Hepatocyte (in vitro differentiated cells): ENCODE measurements around the gene ALG12. TPM values are rescaled to one million over a fixed set of nuclear protein-coding genes. Genes with fewer than 3 reads are reported as not detected.

Experiments
- DNase-seq: peaks from one replicate; pipeline ENCODE4 v3.0.0-alpha.2; 2016; ENCODE audit warnings: low spot score
- H2AFZ ChIP-seq: fragments of 200-600 bp; sonication (generic); 2 replicates; pipeline ENCODE4 v1.6.0; 2016; ENCODE audit warnings: antibody characterized with exemption, mild to moderate bottlenecking
- H3K27ac ChIP-seq: fragments of 200-600 bp; sonication (generic); 2 replicates; pipeline ENCODE4 v1.5.1; 2016; ENCODE audit warnings: mild to moderate bottlenecking
- H3K27me3 ChIP-seq: fragments of 200-600 bp; sonication (generic); 2 replicates; pipeline ENCODE4 v1.6.1; 2016
- H3K36me3 ChIP-seq: fragments of 200-600 bp; sonication (generic); replicated peaks from 2 replicates; pipeline ENCODE4 v1.5.1; 2016; ENCODE audit warnings: low read depth; ENCODE audit not compliant: insufficient read depth
- H3K4me1 ChIP-seq: fragments of 200-600 bp; sonication (generic); 2 replicates; pipeline ENCODE4 v1.5.1; 2016; ENCODE audit warnings: mild to moderate bottlenecking, moderate library complexity; ENCODE audit not compliant: insufficient read depth
- H3K4me2 ChIP-seq: fragments of 200-600 bp; sonication (generic); 2 replicates; pipeline ENCODE4 v1.6.0; 2016
- H3K4me3 ChIP-seq: fragments of 200-600 bp; sonication (generic); 2 replicates; pipeline ENCODE4 v1.5.1; 2016; ENCODE audit warnings: mild to moderate bottlenecking
- H3K79me2 ChIP-seq: fragments of 200-600 bp; sonication (generic); 2 replicates; pipeline ENCODE4 v1.6.0; 2017; ENCODE audit warnings: mild to moderate bottlenecking
- H3K9me2 ChIP-seq: fragments of 200-600 bp; sonication (generic); replicated peaks from 2 replicates; pipeline ENCODE4 v1.6.0; 2017; ENCODE audit warnings: mild to moderate bottlenecking; ENCODE audit not compliant: insufficient read depth
- H3K9me3 ChIP-seq: fragments of 200-600 bp; sonication (generic); 2 replicates; pipeline ENCODE4 v1.5.1; 2016; ENCODE audit warnings: low read depth, mild to moderate bottlenecking
- H4K20me1 ChIP-seq: fragments of 200-600 bp; sonication (generic); 2 replicates; pipeline ENCODE4 v1.6.0; 2016; ENCODE audit warnings: mild to moderate bottlenecking; ENCODE audit not compliant: insufficient read depth, poor library complexity, severe bottlenecking
- EZH2 ChIP-seq: fragments of 200-600 bp; sonication (generic); IDR thresholded peaks from 2 replicates; pipeline ENCODE4 v1.6.1; 2016; ENCODE audit warnings: antibody characterized with exemption, mild to moderate bottlenecking, borderline replicate concordance
- EZH2phosphoT487 ChIP-seq: fragments of 200-600 bp; sonication (generic); IDR thresholded peaks from one replicate; pipeline ENCODE4 v1.6.1; 2018; ENCODE audit warnings: antibody characterized with exemption, mild to moderate bottlenecking, low read depth, moderate library complexity; ENCODE audit not compliant: unreplicated experiment, severe bottlenecking
- WGBS: methylation state at CpG from one replicate; pipeline ENCODE4 v1.1.6; 2016; ENCODE audit warnings: low lambda C conversion rate; ENCODE audit errors: missing lambda C conversion rate; 5-methylcytosine and 5-hydroxymethylcytosine counted together
- polyA plus RNA-seq: library from polyadenylated mRNA; unstranded; fragments of >200 nt; fragmentation: Nextera tagmentation; extraction: Ambion mirVana; gene quantifications from 2 replicates; pipeline ENCODE4 v1.2.1, GENCODE V29; 2016
- total RNA-seq: library from RNA; depleted of rRNA; stranded (reverse); fragments of >200 nt; gene quantifications from 2 replicates; pipeline ENCODE4 v1.2.3, GENCODE V29; 2014
- TF ChIP-seq, protein P1 (sequence below): fragments of 200-600 bp; sonication (generic); IDR thresholded peaks from 2 replicates; pipeline ENCODE4 v1.5.1; 2016; ENCODE audit warnings: antibody characterized with exemption, mild to moderate bottlenecking; ENCODE audit not compliant: poor library complexity

The ALG12 gene
- total and polyA plus RNA-seq, 2 experiments from 2014 or later: 30.8 to 69.6 TPM

DNA sequence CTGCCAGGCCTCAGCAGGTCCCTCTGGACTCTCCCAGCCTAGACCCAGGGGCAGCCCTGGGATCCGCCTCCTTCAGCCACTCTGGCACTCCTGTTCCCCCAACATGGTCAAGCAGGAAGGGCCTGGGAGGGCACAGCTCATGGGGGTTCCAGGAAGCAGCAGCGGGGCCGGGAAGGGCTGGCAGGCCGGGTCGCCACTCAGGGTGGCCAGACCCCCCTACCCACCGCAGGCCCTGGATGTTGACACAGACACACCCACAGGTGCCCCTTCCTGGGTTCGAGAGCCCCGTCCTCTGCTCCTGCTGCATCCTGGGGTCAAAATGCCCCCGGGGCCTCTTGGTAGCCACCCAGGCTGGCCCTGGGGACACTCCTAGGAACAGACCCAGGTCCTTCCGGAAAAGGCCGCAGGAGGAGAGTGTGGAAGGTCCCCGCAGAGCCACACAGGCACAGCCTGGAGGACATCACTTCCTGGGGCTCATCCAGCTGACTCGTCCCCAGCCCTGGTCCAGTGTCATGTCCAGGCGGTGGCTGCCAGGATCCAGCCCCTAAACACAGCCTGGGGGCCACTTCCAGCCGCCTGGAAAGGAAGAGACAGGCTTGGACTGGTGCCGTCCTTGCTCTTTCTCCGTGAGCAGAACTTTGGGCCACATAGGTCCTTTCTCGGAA lies 35.6 kb upstream of the ALG12 start:
- WGBS: 85% methylated on average over 18 of the region's 18 CpGs
- H3K4me1 ChIP-seq: peaks cover 53% of the 10 kb centered on the region
- no peak overlapping the region for H2AFZ ChIP-seq

DNA sequence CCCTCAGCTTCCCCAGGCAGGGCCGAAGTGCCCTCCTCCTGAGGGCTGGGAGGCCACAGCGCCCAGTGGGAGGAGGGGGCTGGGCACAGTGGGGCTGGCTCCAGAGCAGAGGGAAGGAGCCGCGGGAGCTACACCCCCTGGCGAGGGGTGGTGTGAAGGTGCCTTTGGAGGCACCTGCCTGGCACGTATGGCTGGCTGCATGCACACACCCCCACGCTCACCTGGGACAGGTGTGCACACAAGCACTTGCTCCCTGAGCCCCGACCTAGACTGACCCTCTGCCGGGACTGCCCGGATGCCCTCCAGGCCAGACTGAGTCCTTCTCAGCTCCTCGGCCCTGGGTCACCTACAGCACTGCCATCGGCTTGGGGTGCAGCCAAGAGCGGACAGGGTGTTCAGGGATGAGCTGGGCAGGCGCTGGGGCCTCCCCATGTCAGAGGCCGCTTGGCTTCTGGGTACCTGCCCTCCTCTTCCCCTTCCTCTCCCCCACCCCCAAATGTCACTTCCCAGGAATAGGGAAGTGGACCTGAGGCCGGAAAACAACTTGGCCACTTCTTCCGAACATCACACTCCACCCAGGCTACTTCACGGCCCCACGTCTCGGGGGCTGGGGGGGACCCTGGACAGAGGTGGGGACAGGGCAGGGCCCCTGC lies 34.9 kb upstream of the ALG12 start:
- no peaks in the 10 kb centered on the region for H4K20me1 ChIP-seq
- H3K27ac ChIP-seq: peak overlapping the region; percentile 100
- H3K4me3 ChIP-seq: no peak overlapping the region
- no peak for TF ChIP-seq EZH2phosphoT487
- no peak for TF ChIP-seq EZH2
- TF ChIP-seq, protein P1, sequence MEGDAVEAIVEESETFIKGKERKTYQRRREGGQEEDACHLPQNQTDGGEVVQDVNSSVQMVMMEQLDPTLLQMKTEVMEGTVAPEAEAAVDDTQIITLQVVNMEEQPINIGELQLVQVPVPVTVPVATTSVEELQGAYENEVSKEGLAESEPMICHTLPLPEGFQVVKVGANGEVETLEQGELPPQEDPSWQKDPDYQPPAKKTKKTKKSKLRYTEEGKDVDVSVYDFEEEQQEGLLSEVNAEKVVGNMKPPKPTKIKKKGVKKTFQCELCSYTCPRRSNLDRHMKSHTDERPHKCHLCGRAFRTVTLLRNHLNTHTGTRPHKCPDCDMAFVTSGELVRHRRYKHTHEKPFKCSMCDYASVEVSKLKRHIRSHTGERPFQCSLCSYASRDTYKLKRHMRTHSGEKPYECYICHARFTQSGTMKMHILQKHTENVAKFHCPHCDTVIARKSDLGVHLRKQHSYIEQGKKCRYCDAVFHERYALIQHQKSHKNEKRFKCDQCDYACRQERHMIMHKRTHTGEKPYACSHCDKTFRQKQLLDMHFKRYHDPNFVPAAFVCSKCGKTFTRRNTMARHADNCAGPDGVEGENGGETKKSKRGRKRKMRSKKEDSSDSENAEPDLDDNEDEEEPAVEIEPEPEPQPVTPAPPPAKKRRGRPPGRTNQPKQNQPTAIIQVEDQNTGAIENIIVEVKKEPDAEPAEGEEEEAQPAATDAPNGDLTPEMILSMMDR: no peak
- no peaks in the 10 kb centered on the region for H3K36me3 ChIP-seq
- H3K27me3 ChIP-seq: no peaks in the 10 kb centered on the region
- peak overlapping the region; percentile 32 for H3K4me2 ChIP-seq
- no peak for DNase-seq
- WGBS: 86% methylated on average over 15 of the region's 20 CpGs
- H2AFZ ChIP-seq: no peak overlapping the region
- H3K79me2 ChIP-seq: no peaks in the 10 kb centered on the region
- H3K4me1 ChIP-seq: peaks cover 60% of the 10 kb centered on the region
- no peaks in the 10 kb centered on the region for H3K9me3 ChIP-seq
- no peaks in the 10 kb centered on the region for H3K9me2 ChIP-seq

More for the DNA sequence above, 35.6 kb upstream of the ALG12 start:
- Histone ChIP-seq H3K9me2 (no peaks in the 10 kb centered on the region), H3K27me3 (no peaks in the 10 kb centered on the region), H4K20me1 (no peaks in the 10 kb centered on the region), H3K9me3 (no peaks in the 10 kb centered on the region), H3K4me2 (no peak overlapping the region), H3K27ac (no peak overlapping the region), H3K36me3 (no peaks in the 10 kb centered on the region), H3K79me2 (no peaks in the 10 kb centered on the region), H3K4me3 (no peak overlapping the region)
- TF ChIP-seq EZH2 (no peak), EZH2phosphoT487 (no peak)
- TF ChIP-seq, protein P1: no peak
- DNase-seq: no peak

GRCh38 chr22:49951986-49952896 lies 34.0 kb upstream of the ALG12 start:
- Histone ChIP-seq H3K9me2 (no peaks in the 10 kb centered on the region), H3K27me3 (no peaks in the 10 kb centered on the region), H3K4me2 (peak overlapping the region; percentile 59), H3K9me3 (no peaks in the 10 kb centered on the region), H3K4me3 (no peak overlapping the region), H4K20me1 (no peaks in the 10 kb centered on the region), H2AFZ (no peak overlapping the region), H3K36me3 (no peaks in the 10 kb centered on the region), H3K4me1 (peaks cover 67% of the 10 kb centered on the region), H3K27ac (peak overlapping the region; percentile 100), H3K79me2 (no peaks in the 10 kb centered on the region)
- WGBS: 48% methylated on average over 23 of the region's 24 CpGs
- peak; percentile 83 for DNase-seq
- TF ChIP-seq EZH2phosphoT487 (no peak), EZH2 (no peak)
- TF ChIP-seq, protein P1: no peak
